PC-9 (cell line): ENCODE measurements around the gene RAD51AP2.

Experiments
- CTCF ChIP-seq: fragments of 200-600 bp; sonication (generic); conservative IDR thresholded peaks from 2 replicates; pipeline ENCODE4 v1.6.1; 2017; ENCODE audit warnings: mixed run types, antibody characterized with exemption, mild to moderate bottlenecking, moderate library complexity
- EZH2 ChIP-seq: fragments of 200-600 bp; sonication (generic); IDR thresholded peaks from 2 replicates; pipeline ENCODE4 v1.8.0; 2017; ENCODE audit warnings: antibody characterized with exemption, low read depth

DNA sequence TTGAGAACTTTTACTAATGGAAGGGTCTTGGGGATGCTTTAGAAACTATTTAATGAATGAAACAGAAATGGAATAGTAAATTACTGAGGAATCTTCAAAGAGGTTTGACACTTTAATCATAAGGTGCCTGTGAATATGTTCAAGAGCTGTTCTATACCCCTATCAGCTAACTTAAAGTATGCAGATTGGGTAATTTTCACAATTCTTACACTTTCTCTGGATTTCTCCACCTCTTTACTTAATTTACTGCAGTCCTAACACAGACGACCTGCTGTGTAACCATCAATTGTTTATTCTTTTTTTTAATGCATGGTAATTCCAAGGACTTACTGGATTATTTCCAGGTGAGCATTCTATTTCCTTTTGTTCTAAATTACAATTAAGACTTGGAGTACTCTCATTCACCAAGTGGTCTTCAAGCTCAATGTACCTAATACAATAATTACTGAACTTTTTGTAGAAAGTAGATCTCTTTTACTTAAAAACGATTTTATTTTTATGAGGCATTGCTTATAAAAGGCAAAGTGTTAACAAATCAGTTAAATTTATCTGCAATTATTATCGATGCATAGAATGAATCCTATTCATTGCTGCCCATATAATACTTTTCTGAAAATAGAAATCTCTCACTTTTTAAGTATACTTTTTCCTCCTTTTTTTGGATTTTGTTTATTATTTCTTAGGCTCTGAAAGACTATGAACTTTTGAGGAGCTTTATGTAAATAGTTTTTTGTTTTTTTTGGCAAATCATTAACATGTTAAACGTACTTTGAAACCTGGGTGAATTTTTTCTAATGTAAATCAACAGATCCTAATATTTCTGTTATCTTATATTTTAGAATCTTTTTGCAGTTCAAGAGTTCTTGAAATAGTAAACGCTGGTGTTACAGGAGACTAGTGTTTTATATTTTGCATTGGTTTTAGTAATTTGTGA lies 27.7 kb upstream of the RAD51AP2 start:
- no peak for TF ChIP-seq EZH2
- TF ChIP-seq CTCF = no peak
